ENCODE data around the gene VTI1B. TPM values are rescaled to one million over a fixed set of nuclear protein-coding genes. Genes with fewer than 3 reads are reported as not detected.
"Not testable (repeated sequence)": the region's sequence is repeated elsewhere in the genome, so short reads cannot be mapped to it uniquely, and the experiment has no call there.

VTI1B gene
- total and polyA plus RNA-seq, 2 donors: 39.2 to 79.1 TPM

DNA sequence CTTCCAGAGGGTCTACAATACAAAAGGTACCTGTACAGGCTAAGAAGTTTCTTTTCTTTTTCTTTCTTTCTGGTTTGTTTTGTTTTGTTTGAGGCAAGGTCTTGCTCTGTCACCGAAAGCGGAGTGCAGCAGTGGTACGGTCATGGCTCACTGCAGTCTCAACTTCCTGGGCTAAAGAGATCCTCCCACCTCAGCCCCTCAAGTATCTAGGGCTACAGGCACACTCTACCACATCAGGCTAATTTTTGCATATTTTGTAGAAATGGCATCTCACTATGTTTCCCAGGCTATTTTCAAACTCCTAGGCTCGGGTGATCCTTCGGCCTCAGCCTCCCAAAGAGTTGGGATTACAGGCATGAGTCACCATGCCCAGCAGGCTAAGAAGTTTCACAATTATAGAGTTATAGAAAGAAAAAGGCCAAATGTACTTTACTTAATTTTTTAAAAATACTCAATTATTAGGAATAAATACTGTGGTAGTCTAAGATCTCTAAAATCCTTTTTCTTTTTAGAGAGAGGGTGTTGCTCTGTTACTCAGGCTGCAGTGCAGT, 71.4 kb downstream of the VTI1B start:
- H3K4me3 ChIP-seq (ENCODE audit: low read depth, low read length): no peak overlapping the region

DNA sequence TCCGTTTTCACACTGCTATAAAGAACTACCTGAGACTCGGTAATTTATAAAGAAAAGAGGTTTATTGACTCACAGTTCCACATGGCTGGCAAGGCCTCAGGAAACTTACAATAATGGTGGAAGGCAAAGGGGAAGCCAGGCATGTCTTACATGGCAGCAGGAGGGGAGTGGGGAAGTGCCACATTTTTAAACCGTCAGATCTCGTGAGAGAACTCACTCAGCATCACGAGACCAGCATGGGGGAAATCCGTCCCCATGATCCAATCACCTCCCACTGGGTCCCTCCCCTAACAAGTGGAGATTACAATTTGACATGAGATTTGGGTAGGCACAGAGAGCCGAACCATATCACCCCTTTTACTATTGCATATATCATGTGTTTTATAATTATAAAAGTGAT, 72.4 kb downstream of the VTI1B start:
- no peaks in the 10 kb centered on the region for H3K4me1 ChIP-seq (ENCODE audit: insufficient read depth)
- 59% methylated on average over 7 of the region's 7 CpGs for WGBS
- no peak overlapping the region for H3K27ac ChIP-seq (ENCODE audit: low read depth)
- DNase-seq (ENCODE audit: extremely low spot score): no peak
- H3K36me3 ChIP-seq (ENCODE audit: insufficient read depth): no peaks in the 10 kb centered on the region
- H3K4me3 ChIP-seq (ENCODE audit: low read depth, low read length): no peak overlapping the region

More for the DNA sequence above, 71.4 kb downstream of the VTI1B start:
- no peak overlapping the region for H3K27ac ChIP-seq (ENCODE audit: low read depth)
- no peaks in the 10 kb centered on the region for H3K36me3 ChIP-seq (ENCODE audit: insufficient read depth)
- H3K4me1 ChIP-seq (ENCODE audit: insufficient read depth): no peaks in the 10 kb centered on the region
- no peak for DNase-seq (ENCODE audit: extremely low spot score)
- 70% methylated on average over 5 of the region's 5 CpGs for WGBS

DNA sequence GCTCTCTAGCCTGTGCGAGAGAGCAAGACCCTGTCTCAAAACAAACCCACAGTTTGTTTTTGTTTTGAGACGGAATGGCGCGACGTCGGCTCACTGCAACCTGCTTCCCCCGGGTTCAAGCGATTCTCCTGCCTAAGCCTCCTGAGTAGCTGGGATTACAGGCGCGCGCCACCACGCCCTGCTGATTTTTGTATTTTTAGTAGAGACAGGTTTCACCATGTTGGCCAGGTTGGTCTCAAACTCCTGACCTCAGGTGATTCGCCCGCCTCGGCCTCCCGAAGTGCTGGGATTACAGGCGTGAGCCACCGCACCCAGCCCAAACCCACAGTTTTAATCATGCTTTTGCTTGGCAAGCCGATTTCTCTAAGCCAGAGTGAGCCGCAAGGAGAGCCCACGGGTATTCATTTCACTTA, 73.9 kb downstream of the VTI1B start:
- peak overlapping the region; percentile 46 for H3K4me3 ChIP-seq (ENCODE audit: low read depth, low read length)
- H3K27ac ChIP-seq (ENCODE audit: low read depth): peak overlapping the region; percentile 90
- not testable (repeated sequence) for DNase-seq (ENCODE audit: extremely low spot score); H3K4me1 ChIP-seq (ENCODE audit: insufficient read depth); H3K36me3 ChIP-seq (ENCODE audit: insufficient read depth)
- 82% methylated on average over 21 of the region's 21 CpGs for WGBS

DNA sequence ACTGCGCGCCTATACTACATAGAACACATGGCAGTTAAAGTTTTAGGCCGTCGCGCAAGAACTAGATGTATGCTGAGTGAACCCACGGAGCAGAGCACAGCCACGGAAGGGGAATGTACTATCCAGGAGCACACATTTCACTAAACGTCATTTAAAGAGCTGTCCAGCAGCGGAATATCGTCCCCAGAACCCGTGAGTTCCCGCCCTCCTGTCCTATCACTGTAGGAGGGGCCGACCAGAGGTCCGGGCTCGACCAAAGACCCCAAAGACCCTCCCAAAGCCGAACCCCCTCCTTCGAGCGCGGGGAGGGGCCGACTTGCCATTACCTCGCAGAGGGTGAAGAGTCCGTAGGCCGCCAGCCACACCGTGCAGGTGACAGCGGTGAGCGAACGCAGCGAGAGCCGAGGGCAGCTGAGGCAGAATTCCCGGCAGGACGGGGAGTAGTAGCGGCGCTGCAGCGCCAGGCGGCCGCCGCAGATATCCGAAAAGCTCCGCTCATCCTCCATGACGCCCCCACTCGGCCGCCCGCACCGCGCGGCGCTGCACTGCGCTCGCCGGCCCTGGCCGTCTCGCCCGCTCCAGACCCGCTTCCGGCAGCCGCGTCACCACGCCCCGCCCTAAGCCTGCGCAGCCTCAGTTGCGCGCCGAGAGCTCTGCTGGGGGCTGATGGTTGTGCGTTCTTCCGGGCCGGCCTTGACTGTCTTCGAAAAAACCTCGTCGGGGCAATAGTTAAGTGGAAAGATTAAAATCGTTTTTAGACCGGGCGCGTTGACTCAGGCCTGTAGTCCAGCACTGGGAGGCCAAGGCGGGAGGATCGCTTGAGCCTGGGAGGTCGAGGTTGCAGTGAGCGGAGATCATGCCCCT, 74.5 kb downstream of the VTI1B start, which contains the start of gene PIGH:
PIGH (minus strand) TSS at position 571 of the 864 bp plus-strand sequence; CDS start at position 506, 65 bp downstream.
- 3% methylated on average over 77 of the region's 77 CpGs for WGBS
- peak within 1 kb of the TSS; percentile 90 for H3K27ac ChIP-seq (ENCODE audit: low read depth)
- DNase-seq (ENCODE audit: extremely low spot score): peak; percentile 57
- peak within 1 kb of the TSS; percentile 46 for H3K4me3 ChIP-seq (ENCODE audit: low read depth, low read length)
- no peaks in the 10 kb centered on the region for H3K36me3 ChIP-seq (ENCODE audit: insufficient read depth)
- H3K4me1 ChIP-seq (ENCODE audit: insufficient read depth): no peaks in the 10 kb centered on the region

Small RNA genes within 50 kb of the gene (small RNA-seq; reads per million reads assigned to genes)
- gene AL132640.3 (not detected), gene RF00019 (not detected), gene RN7SL369P (not detected), gene RNA5SP386 (not detected)

Other genes with a start within 250 kb of the VTI1B start
- gene TMEM229B, start 185.9 kb downstream of the VTI1B start, total RNA-seq: 3.0 TPM
- 4.4 TPM for gene TMEM229B, start 185.9 kb downstream of the VTI1B start, polyA plus RNA-seq
- 5.1 TPM for gene PLEKHH1, start 141.3 kb downstream of the VTI1B start, total RNA-seq
- gene PLEKHH1, start 141.3 kb downstream of the VTI1B start, polyA plus RNA-seq: 3.9 TPM
- gene PIGH, start 74.4 kb downstream of the VTI1B start, total RNA-seq: 26.3 TPM
- 26.0 TPM for gene PIGH, start 74.4 kb downstream of the VTI1B start, polyA plus RNA-seq
- 2.1 TPM for gene ARG2, start 54.7 kb downstream of the VTI1B start, total RNA-seq
- 4.7 TPM for gene ARG2, start 54.7 kb downstream of the VTI1B start, polyA plus RNA-seq
- 72.1 TPM for gene RDH11, start 21.1 kb upstream of the VTI1B start, total RNA-seq
- gene RDH11, start 21.1 kb upstream of the VTI1B start, polyA plus RNA-seq: 63.8 TPM
- gene RDH12, start 27.3 kb upstream of the VTI1B start, total RNA-seq: not detected
- 0.04 TPM for gene RDH12, start 27.3 kb upstream of the VTI1B start, polyA plus RNA-seq
- gene ZFYVE26, start 142.0 kb upstream of the VTI1B start, total RNA-seq: 25.2 TPM
- gene ZFYVE26, start 142.0 kb upstream of the VTI1B start, polyA plus RNA-seq: 7.6 TPM
- 92.9 TPM for gene RAD51B, start 145.1 kb upstream of the VTI1B start, total RNA-seq
- gene RAD51B, start 145.1 kb upstream of the VTI1B start, polyA plus RNA-seq: 6.2 TPM